A549 (cell line): ENCODE measurements around the gene RANBP6. TPM values are rescaled to one million over a fixed set of nuclear protein-coding genes. Genes with fewer than 3 reads are reported as not detected.

Experiments
- ATAC-seq, 2 experiments: fragments of 200-7000 bp in 1 of 2; fragments of >200 bp in 1 of 2; cut with Nextera tagmentation in 1 of 2; cut with Tn5 transposase in 1 of 2; 3 replicates each; pipeline versions ENCODE4 v1.8.0 to v1.9.1; 2018 to 2020; ENCODE audit warnings: mild to moderate bottlenecking in 1 of 2, moderate library complexity in 1 of 2
- CTCF ChIA-PET: fragments of 300-600 bp; sonication (Branson Sonifier 250); formaldehyde crosslinking; extraction: SDS; loops from one replicate; lab custom pipeline; 2021; ENCODE audit warnings: antibody characterized with exemption, inconsistent platforms; lab: Yijun Ruan, JAX
- POLR2A ChIA-PET: fragments of 350-600 bp; formaldehyde crosslinking; extraction: SDS; loops from one replicate; lab custom pipeline; 2021; ENCODE audit warnings: antibody characterized with exemption, inconsistent platforms; lab: Yijun Ruan, JAX
- DNase-seq, 2 experiments: peaks; one replicate each; pipeline versions ENCODE4 v3.0.0 to v3.0.0-alpha.2; 2011 to 2016; ENCODE audit warnings: low read depth in 1 of 2, low spot score in 1 of 2
- FAIRE-seq: peaks from 2 replicates; lab custom pipeline; 2011; peaks lifted over from hg19 to GRCh38; lab: Jason Lieb, UNC
- H3K27ac ChIP-seq, 2 experiments: fragments of >200 bp; sonication (Bioruptor Twin); formaldehyde crosslinking; 3 replicates each; pipeline ENCODE4 v1.5.1; 2016 to 2017
- H3K4me1 ChIP-seq: fragments of >200 bp; sonication (Bioruptor Twin); formaldehyde crosslinking; 3 replicates; pipeline ENCODE4 v1.6.1; 2016
- H3K4me2 ChIP-seq: fragments of >200 bp; sonication (Bioruptor Twin); formaldehyde crosslinking; 3 replicates; pipeline ENCODE4 v1.6.1; 2016
- H3K4me3 ChIP-seq: fragments of >200 bp; sonication (Bioruptor Twin); formaldehyde crosslinking; 3 replicates; pipeline ENCODE4 v1.5.1; 2016
- H3K9me3 ChIP-seq: fragments of >200 bp; sonication (Bioruptor Twin); formaldehyde crosslinking; 3 replicates; pipeline ENCODE4 v1.6.1; 2016
- BHLHE40 ChIP-seq: IDR thresholded peaks from 2 replicates; pipeline ENCODE4 v1.6.1; 2012; ENCODE audit warnings: low read depth, low read length, inconsistent platforms
- CBX8 ChIP-seq: fragments of 200-600 bp; sonication (generic); IDR thresholded peaks from 2 replicates; pipeline ENCODE4 v1.6.1; 2016
- CHD2 ChIP-seq: fragments of 150-350 bp; IDR thresholded peaks from 2 replicates; pipeline ENCODE4 v1.6.1; 2014; ENCODE audit warnings: low read length; ENCODE audit not compliant: partially characterized antibody
- EHMT2 ChIP-seq: fragments of 200-600 bp; sonication (generic); IDR thresholded peaks from 2 replicates; pipeline ENCODE4 v1.6.1; 2016; ENCODE audit warnings: antibody characterized with exemption, low read depth, mild to moderate bottlenecking, moderate library complexity
- FOSL2 ChIP-seq, 2 experiments: fragments of 450-650 bp in 1 of 2; fragments of >200 bp in 1 of 2; sonication (Bioruptor Twin) in 1 of 2; formaldehyde crosslinking; IDR thresholded peaks; 2 replicates each; pipeline versions ENCODE4 v1.5.0 to v1.6.1; 2016 to 2020; ENCODE audit warnings: mild to moderate bottlenecking in 1 of 2, moderate library complexity in 1 of 2
- FOXS1 ChIP-seq: fragments of 250-450 bp; sonication (Bioruptor Pico); IDR thresholded peaks from 2 replicates; pipeline ENCODE4 v1.5.0; 2020; ENCODE audit warnings: mild to moderate bottlenecking, moderate library complexity
- HEYL ChIP-seq: fragments of 250-450 bp; sonication (Bioruptor Pico); IDR thresholded peaks from 2 replicates; pipeline ENCODE4 v1.8.0; 2021; ENCODE audit warnings: mild to moderate bottlenecking, moderate library complexity
- HOXA7 ChIP-seq: fragments of 250-450 bp; sonication (Bioruptor Pico); IDR thresholded peaks from 2 replicates; pipeline ENCODE4 v1.5.0; 2020; ENCODE audit warnings: mild to moderate bottlenecking, moderate library complexity
- HOXB5 ChIP-seq: fragments of 250-450 bp; sonication (Bioruptor Pico); IDR thresholded peaks from 2 replicates; pipeline ENCODE4 v1.5.0; 2020; ENCODE audit warnings: mild to moderate bottlenecking, moderate library complexity
- JUN ChIP-seq, 2 experiments: fragments of >200 bp; sonication (Bioruptor Twin); formaldehyde crosslinking; IDR thresholded peaks; 2 replicates in 1 of 2; 3 replicates in 1 of 2; pipeline ENCODE4 v1.6.1; 2016 to 2017
- NPAS2 ChIP-seq: fragments of 250-450 bp; sonication (Bioruptor Pico); IDR thresholded peaks from 2 replicates; pipeline ENCODE4 v1.8.0; 2022; ENCODE audit warnings: mild to moderate bottlenecking, moderate library complexity, borderline replicate concordance
- RARB ChIP-seq: fragments of 250-450 bp; sonication (Bioruptor Pico); IDR thresholded peaks from 2 replicates; pipeline ENCODE4 v1.8.0; 2021; ENCODE audit warnings: mild to moderate bottlenecking, moderate library complexity
- RFX5 ChIP-seq: fragments of 450-650 bp; IDR thresholded peaks from 2 replicates; pipeline ENCODE4 v1.7.1; 2014; ENCODE audit warnings: antibody characterized with exemption, mild to moderate bottlenecking, moderate library complexity
- RNF2 ChIP-seq: fragments of 200-600 bp; sonication (generic); IDR thresholded peaks from 2 replicates; pipeline ENCODE4 v1.6.1; 2016; ENCODE audit warnings: low read depth, mild to moderate bottlenecking, antibody characterized with exemption, moderate library complexity, borderline replicate concordance
- SMC3 ChIP-seq: fragments of >200 bp; sonication (Bioruptor Twin); formaldehyde crosslinking; IDR thresholded peaks from 3 replicates; pipeline ENCODE4 v1.6.1; 2018; ENCODE audit warnings: inconsistent platforms
- ZC3H11A ChIP-seq: fragments of 450-650 bp; IDR thresholded peaks from 2 replicates; pipeline ENCODE4 v1.6.1; 2014; ENCODE audit warnings: antibody characterized with exemption, mild to moderate bottlenecking
- ZFP36 ChIP-seq: fragments of 450-650 bp; IDR thresholded peaks from 2 replicates; pipeline ENCODE4 v1.6.1; 2014; ENCODE audit warnings: borderline replicate concordance; ENCODE audit not compliant: partially characterized antibody
- ZNF302 ChIP-seq: fragments of 250-450 bp; sonication (Bioruptor Pico); IDR thresholded peaks from 2 replicates; pipeline ENCODE4 v1.9.0; 2021; ENCODE audit warnings: inconsistent platforms, mild to moderate bottlenecking, moderate library complexity
- WGBS: methylation state at CpG from one replicate; pipeline ENCODE4 v1.1.6; 2017; ENCODE audit errors: missing lambda C conversion rate; 5-methylcytosine and 5-hydroxymethylcytosine counted together
- polyA plus RNA-seq, 4 experiments: library from polyadenylated mRNA; depleted of rRNA in 3 of 4; stranded (reverse); fragments of >200 nt; fragmentation: RNase III in 1 of 4; extraction: RNeasy Plus Mini Kit Qiagen cat#74134 plus additional on column Dnase treatment in 1 of 4; gene quantifications; 2 replicates in 3 of 4; 3 replicates in 1 of 4; pipeline ENCODE4 v1.2.3, GENCODE V29; 2011 to 2017
- TF ChIP-seq, protein P1 (sequence below): IDR thresholded peaks from 2 replicates; pipeline ENCODE4 v1.6.1; 2012; ENCODE audit warnings: low read depth, borderline replicate concordance
- TF ChIP-seq, protein P2 (sequence below): IDR thresholded peaks from 2 replicates; pipeline ENCODE4 v1.6.1; 2012
- TF ChIP-seq, protein P3 (sequence below): fragments of >200 bp; sonication (Bioruptor Twin); formaldehyde crosslinking; IDR thresholded peaks from 3 replicates; pipeline ENCODE4 v1.5.1; 2016
- TF ChIP-seq, protein P4 (sequence below): fragments of 250-450 bp; sonication (Bioruptor Pico); IDR thresholded peaks from 2 replicates; pipeline ENCODE4 v1.5.0; 2020; ENCODE audit warnings: low read depth, mild to moderate bottlenecking, moderate library complexity
- TF ChIP-seq, protein P5 (sequence below): fragments of 150-350 bp; IDR thresholded peaks from 2 replicates; pipeline ENCODE4 v1.6.1; 2014; ENCODE audit warnings: low read depth, mild to moderate bottlenecking, low read length

RANBP6 gene
- polyA plus RNA-seq, 2 of the 4 experiments (the other 2 are of a cell fraction): 17.4 to 19.6 TPM

DNA sequence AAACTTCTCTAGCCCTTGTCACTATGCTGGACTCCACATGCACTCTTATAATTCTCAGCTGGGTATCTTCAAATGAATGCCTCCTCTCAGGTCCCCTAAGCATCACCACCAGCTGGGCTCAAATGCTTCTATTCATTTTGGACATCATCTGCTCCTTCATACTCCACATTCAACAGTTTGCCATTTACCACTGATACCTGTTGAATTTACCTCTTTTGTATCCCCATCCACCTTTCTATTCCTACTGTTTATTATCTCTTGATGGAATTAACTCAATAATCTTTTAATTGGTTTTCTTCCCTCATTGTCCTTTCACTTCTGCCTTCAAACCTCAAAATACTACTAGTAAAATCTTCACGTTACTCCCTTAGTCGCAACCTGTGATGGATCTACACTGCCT, 14.5 kb downstream of the RANBP6 start:
- Histone ChIP-seq H3K4me2 (no peak overlapping the region), H3K27ac (no peak overlapping the region), H3K4me1 (peaks cover 13% of the 10 kb centered on the region; the same call in 2 of the 3 replicates), H3K4me3 (no peak overlapping the region), H3K9me3 (no peaks in the 10 kb centered on the region)
- no peak for DNase-seq
- ChIA-PET CTCF (interaction anchor here (0.8 to 1.9 kb wide), 2 partner anchors 30 to 116 kb away, joined by 3 to 9 read pairs; no protein-coding TSS in a partner anchor), POLR2A (no interaction called here)
- ATAC-seq: no peak
- no peak for FAIRE-seq
- TF ChIP-seq RFX5 (no peak), RNF2 (no peak), CHD2 (no peak), EHMT2 (no peak), CBX8 (no peak), HEYL (CRISPR knock-in tag) (no peak)
- TF ChIP-seq, protein P1, sequence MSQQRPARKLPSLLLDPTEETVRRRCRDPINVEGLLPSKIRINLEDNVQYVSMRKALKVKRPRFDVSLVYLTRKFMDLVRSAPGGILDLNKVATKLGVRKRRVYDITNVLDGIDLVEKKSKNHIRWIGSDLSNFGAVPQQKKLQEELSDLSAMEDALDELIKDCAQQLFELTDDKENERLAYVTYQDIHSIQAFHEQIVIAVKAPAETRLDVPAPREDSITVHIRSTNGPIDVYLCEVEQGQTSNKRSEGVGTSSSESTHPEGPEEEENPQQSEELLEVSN: no peak
- TF ChIP-seq, protein P2, sequence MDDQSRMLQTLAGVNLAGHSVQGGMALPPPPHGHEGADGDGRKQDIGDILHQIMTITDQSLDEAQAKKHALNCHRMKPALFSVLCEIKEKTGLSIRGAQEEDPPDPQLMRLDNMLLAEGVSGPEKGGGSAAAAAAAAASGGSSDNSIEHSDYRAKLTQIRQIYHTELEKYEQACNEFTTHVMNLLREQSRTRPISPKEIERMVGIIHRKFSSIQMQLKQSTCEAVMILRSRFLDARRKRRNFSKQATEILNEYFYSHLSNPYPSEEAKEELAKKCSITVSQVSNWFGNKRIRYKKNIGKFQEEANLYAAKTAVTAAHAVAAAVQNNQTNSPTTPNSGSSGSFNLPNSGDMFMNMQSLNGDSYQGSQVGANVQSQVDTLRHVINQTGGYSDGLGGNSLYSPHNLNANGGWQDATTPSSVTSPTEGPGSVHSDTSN: no peak
- WGBS: 99% methylated on average over 2 of the region's 2 CpGs

DNA sequence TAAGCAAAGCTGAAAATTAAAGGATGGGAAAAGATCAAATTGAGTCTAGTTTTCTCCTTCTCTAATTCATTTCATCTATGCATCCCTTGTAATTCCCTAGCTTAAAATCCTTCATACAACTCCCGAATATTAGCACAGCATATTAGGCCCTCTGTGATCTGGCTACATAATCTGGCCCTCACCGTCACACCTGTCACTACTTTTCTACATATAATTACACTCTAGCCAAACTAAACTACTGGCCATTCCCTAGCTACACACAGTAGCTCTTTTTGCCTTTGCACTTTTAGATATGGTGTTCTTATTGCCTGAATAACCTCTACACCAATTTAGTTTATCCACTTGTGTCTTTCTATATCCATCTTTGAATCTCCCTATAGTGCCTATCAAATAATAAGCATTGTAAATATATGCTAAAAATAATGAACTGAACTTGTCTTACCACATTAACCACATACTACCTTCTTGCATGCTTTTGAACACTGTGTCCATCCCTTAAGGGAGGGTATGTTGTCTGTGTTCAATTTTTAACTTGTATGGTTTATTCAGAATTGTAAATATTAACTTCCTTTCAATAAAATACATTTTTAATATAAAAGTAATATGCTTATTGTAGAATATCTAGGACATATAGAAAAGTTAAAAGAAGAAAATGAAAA, 15.9 kb downstream of the RANBP6 start:
- no peak overlapping the region for H3K4me2 ChIP-seq
- ChIA-PET POLR2A (no interaction called here), CTCF (interaction anchor here (0.6 to 1.9 kb wide), 3 partner anchors 22 to 114 kb away, joined by 3 to 9 read pairs (median 5); no protein-coding TSS in a partner anchor)
- H3K9me3 ChIP-seq: no peaks in the 10 kb centered on the region
- ATAC-seq (no peak), FAIRE-seq (no peak), DNase-seq (no peak)
- TF ChIP-seq BHLHE40 (no peak), HEYL (CRISPR knock-in tag) (no peak), NPAS2 (CRISPR knock-in tag) (no peak), FOXS1 (CRISPR knock-in tag) (no peak), ZFP36 (no peak), HOXB5 (no peak), ZC3H11A (no peak)
- TF ChIP-seq, protein P3, sequence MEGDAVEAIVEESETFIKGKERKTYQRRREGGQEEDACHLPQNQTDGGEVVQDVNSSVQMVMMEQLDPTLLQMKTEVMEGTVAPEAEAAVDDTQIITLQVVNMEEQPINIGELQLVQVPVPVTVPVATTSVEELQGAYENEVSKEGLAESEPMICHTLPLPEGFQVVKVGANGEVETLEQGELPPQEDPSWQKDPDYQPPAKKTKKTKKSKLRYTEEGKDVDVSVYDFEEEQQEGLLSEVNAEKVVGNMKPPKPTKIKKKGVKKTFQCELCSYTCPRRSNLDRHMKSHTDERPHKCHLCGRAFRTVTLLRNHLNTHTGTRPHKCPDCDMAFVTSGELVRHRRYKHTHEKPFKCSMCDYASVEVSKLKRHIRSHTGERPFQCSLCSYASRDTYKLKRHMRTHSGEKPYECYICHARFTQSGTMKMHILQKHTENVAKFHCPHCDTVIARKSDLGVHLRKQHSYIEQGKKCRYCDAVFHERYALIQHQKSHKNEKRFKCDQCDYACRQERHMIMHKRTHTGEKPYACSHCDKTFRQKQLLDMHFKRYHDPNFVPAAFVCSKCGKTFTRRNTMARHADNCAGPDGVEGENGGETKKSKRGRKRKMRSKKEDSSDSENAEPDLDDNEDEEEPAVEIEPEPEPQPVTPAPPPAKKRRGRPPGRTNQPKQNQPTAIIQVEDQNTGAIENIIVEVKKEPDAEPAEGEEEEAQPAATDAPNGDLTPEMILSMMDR: no peak
- TF ChIP-seq, protein P2: no peak
- TF ChIP-seq, protein P1: no peak
- H3K4me3 ChIP-seq: no peak overlapping the region
- WGBS: 93% methylated on average over 2 of the region's 2 CpGs
- no peak overlapping the region for H3K27ac ChIP-seq
- peaks cover 4% of the 10 kb centered on the region; the same call in 1 of the 3 replicates for H3K4me1 ChIP-seq

DNA sequence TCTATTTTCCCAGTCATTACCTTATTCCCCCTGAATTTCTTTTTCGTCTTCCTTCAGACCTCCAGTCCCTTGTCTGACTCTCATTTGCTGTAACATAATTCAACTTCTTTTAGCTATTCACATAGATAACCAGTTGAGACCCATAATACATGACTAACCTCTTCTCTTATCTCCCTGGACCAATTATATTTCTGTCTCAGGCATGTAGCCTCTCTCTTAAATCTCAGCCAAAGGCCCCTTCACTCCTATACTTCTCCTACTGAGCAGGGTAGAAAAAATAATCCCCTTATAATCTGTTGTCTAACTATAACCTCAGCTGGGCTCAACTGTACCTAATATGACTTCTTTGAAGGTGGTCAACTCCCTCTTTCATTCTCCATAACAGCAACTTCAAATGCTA, 20.9 kb downstream of the RANBP6 start:
- ChIA-PET CTCF (interaction anchor here (0.6 to 1.9 kb wide), 3 partner anchors 13 to 270 kb away, joined by 3 to 7 read pairs (median 4); no protein-coding TSS in a partner anchor), POLR2A (interaction anchor here (1.5 kb wide), 1 partner anchor 13 kb away, joined by 3 read pairs; no protein-coding TSS in a partner anchor)
- no peak for ATAC-seq
- FAIRE-seq: no peak
- Histone ChIP-seq H3K9me3 (no peaks in the 10 kb centered on the region), H3K4me1 (no peaks in the 10 kb centered on the region), H3K4me2 (no peak overlapping the region), H3K4me3 (no peak overlapping the region), H3K27ac (no peak overlapping the region)
- WGBS: 93% methylated on average over 1 of the region's 1 CpG
- no peak for DNase-seq
- TF ChIP-seq HEYL (CRISPR knock-in tag): no peak
- TF ChIP-seq, protein P4, sequence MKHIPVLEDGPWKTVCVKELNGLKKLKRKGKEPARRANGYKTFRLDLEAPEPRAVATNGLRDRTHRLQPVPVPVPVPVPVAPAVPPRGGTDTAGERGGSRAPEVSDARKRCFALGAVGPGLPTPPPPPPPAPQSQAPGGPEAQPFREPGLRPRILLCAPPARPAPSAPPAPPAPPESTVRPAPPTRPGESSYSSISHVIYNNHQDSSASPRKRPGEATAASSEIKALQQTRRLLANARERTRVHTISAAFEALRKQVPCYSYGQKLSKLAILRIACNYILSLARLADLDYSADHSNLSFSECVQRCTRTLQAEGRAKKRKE: no peak
- TF ChIP-seq HOXA7 (CRISPR knock-in tag): no peak
- no peak for TF ChIP-seq JUN (IDR thresholded peaks at IDR 0.05)
- TF ChIP-seq RARB: no peak
- TF ChIP-seq FOSL2 (IDR thresholded peaks at IDR 0.05): no peak
- no peak for TF ChIP-seq FOSL2 (CRISPR knock-in tag; IDR thresholded peaks at IDR 0.05)
- TF ChIP-seq SMC3: no peak
- TF ChIP-seq, protein P5, sequence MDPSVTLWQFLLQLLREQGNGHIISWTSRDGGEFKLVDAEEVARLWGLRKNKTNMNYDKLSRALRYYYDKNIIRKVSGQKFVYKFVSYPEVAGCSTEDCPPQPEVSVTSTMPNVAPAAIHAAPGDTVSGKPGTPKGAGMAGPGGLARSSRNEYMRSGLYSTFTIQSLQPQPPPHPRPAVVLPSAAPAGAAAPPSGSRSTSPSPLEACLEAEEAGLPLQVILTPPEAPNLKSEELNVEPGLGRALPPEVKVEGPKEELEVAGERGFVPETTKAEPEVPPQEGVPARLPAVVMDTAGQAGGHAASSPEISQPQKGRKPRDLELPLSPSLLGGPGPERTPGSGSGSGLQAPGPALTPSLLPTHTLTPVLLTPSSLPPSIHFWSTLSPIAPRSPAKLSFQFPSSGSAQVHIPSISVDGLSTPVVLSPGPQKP: no peak
- TF ChIP-seq ZNF302 (CRISPR knock-in tag): no peak
